HepG2 (cell line): Measurements from ENCODE around the gene PPP2R5B. TPM values are rescaled to one million over a fixed set of nuclear protein-coding genes. Genes with fewer than 3 reads are reported as not detected.

Experiments used
- ASH2L ChIP-seq: fragments of 300-600, 200-600 bp; sonication (generic); IDR thresholded peaks from 2 replicates; pipeline ENCODE4 v1.7.0; 2017; ENCODE audit warnings: low read depth, mild to moderate bottlenecking, moderate library complexity, mixed read lengths, low read length; ENCODE audit not compliant: insufficient read length
- DNMT3B ChIP-seq: conservative IDR thresholded peaks from 2 replicates; pipeline ENCODE4 v1.6.1; 2016; ENCODE audit warnings: missing biosample characterization, control low read depth
- GATAD2A ChIP-seq: IDR thresholded peaks from 2 replicates; pipeline ENCODE4 v1.6.1; 2016
- GPBP1L1 ChIP-seq: sonication (generic); formaldehyde crosslinking; IDR thresholded peaks from 2 replicates; pipeline ENCODE4 v1.5.0; 2020; ENCODE audit warnings: mild to moderate bottlenecking, missing genetic modification reagents
- HNF4G ChIP-seq, 2 experiments: sonication (generic) in 1 of 2; formaldehyde crosslinking in 1 of 2; IDR thresholded peaks; 2 replicates each; pipeline versions ENCODE4 v1.4.0 to v1.6.1; 2011 to 2020; ENCODE audit warnings: borderline replicate concordance in 2 of 2, low read depth in 2 of 2, mild to moderate bottlenecking in 2 of 2, low read length in 1 of 2, missing genetic modification reagents in 1 of 2, moderate library complexity in 1 of 2
- MAZ ChIP-seq, 2 experiments: sonication (generic) in 1 of 2; formaldehyde crosslinking in 1 of 2; IDR thresholded peaks; 2 replicates each; pipeline versions ENCODE4 v1.5.0 to v1.6.1; 2012 to 2020; ENCODE audit warnings: low read depth in 2 of 2, mild to moderate bottlenecking in 2 of 2, borderline replicate concordance in 1 of 2, improper control_type of control experiment in 1 of 2, low read length in 1 of 2, missing genetic modification reagents in 1 of 2, moderate library complexity in 1 of 2
- MEIS1 ChIP-seq: sonication (generic); formaldehyde crosslinking; IDR thresholded peaks from 2 replicates; pipeline ENCODE4 v1.9.0; 2021; ENCODE audit warnings: mild to moderate bottlenecking, missing genetic modification reagents, moderate library complexity, borderline replicate concordance
- PAF1 ChIP-seq: IDR thresholded peaks from 2 replicates; pipeline ENCODE4 v1.6.1; 2016; ENCODE audit warnings: missing genetic modification reagents, missing compliant biosample characterization
- PATZ1 ChIP-seq: sonication (generic); formaldehyde crosslinking; IDR thresholded peaks from 2 replicates; pipeline ENCODE4 v1.4.0; 2020; ENCODE audit warnings: missing genetic modification reagents
- TFE3 ChIP-seq: IDR thresholded peaks from 2 replicates; pipeline ENCODE4 v1.6.1; 2016
- polyA plus RNA-seq, 8 experiments: library from polyadenylated mRNA; depleted of rRNA in 3 of 8; stranded (reverse) in 7 of 8; unstranded in 1 of 8; fragments of >200 nt; fragmentation: Illumina TruSeq in 4 of 8; extraction: Trizol in 4 of 8; gene quantifications; 2 replicates each; pipeline versions ENCODE4 v1.2.1 to v1.2.3, GENCODE V29; 2011 to 2016; ENCODE audit warnings: low read depth in 4 of 8, missing spikeins in 1 of 8, mixed read lengths in 1 of 8; ENCODE audit not compliant: insufficient read depth in 1 of 8
- total RNA-seq, 5 experiments: library from RNA; depleted of rRNA; stranded (reverse); fragments of >200 nt; fragmentation: Illumina TruSeq; extraction: Trizol; gene quantifications; 2 replicates each; pipeline ENCODE4 v1.2.3, GENCODE V29; 2016; ENCODE audit warnings: low read depth in 1 of 5
- TF ChIP-seq, protein P1 (sequence below): sonication (generic); formaldehyde crosslinking; IDR thresholded peaks from 2 replicates; pipeline ENCODE4 v1.4.0; 2020; ENCODE audit warnings: missing genetic modification reagents, borderline replicate concordance
- TF ChIP-seq, protein P2 (sequence below), 2 experiments: fragments of 450-650 bp in 1 of 2; sonication (generic) in 1 of 2; formaldehyde crosslinking; IDR thresholded peaks; 2 replicates each; pipeline versions ENCODE4 v1.5.0 to v1.8.0; 2020 to 2022; ENCODE audit warnings: mild to moderate bottlenecking in 1 of 2, missing genetic modification reagents in 1 of 2
- TF ChIP-seq, protein P3 (sequence below): sonication (generic); formaldehyde crosslinking; IDR thresholded peaks from 2 replicates; pipeline ENCODE4 v1.4.0; 2020; ENCODE audit warnings: low read depth, missing genetic modification reagents

PPP2R5B gene
- total and polyA plus RNA-seq, 2 of the 13 experiments (the other 11 are each of a cell fraction or from before 2014, with no cell fraction given), result 2.3 to 8.3 TPM

DNA sequence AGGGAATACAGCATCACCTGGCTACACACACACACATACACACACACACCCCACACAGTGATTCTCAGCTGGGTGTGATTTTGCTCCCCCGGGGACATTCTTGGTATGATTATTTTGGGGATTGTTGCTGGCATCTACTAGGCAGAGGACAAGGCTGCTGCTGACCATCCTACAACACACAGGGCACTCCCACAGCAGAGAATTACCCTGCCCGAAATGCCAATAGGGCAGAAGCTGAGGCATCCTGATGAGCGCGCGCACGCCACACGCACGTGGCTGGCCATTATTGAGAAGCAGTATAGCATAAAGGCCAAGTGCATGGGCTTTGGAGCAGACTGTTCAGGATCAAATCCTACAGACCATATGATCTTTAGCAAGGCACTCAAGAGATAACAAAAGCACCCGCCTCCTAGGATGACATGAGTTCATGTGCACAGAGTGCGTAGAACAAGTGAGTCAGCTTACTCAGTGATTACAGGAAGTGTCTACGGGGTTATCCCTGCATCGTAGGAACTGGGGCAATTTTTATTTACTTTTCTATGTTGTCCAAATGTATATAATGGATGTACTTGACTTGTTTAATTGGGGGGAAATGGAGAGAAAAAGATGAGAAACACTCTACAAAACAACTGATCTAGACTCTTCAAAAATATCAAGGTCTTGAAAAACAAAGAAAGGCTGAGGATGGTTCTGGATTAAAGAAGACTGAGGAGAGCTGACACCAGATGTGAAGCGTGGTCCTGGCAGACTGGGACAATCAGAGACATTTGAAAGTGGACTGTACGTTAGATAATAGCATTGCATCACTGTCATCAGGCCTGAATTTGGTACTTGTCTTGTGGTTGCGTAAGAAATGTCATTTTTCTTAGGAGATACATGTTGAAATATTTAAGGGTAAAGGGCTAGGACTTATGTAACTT is 38.9 kb upstream of the PPP2R5B start (continued):
- TF ChIP-seq ASH2L, result no peak
- no peak for TF ChIP-seq MAZ (IDR thresholded peaks at IDR 0.05; ENCODE audit: borderline replicate concordance, low read depth, low read length)
- no peak for TF ChIP-seq MAZ (CRISPR knock-in tag; IDR thresholded peaks at IDR 0.05; ENCODE audit: low read depth)
- TF ChIP-seq GATAD2A (CRISPR knock-in tag), result peak; percentile 65
- TF ChIP-seq MEIS1 (CRISPR knock-in tag), result no peak; the same call in 1 of the 2 replicates
- TF ChIP-seq PATZ1, result peak; percentile 52
- TF ChIP-seq PAF1, result no peak
- TF ChIP-seq, protein P1, sequence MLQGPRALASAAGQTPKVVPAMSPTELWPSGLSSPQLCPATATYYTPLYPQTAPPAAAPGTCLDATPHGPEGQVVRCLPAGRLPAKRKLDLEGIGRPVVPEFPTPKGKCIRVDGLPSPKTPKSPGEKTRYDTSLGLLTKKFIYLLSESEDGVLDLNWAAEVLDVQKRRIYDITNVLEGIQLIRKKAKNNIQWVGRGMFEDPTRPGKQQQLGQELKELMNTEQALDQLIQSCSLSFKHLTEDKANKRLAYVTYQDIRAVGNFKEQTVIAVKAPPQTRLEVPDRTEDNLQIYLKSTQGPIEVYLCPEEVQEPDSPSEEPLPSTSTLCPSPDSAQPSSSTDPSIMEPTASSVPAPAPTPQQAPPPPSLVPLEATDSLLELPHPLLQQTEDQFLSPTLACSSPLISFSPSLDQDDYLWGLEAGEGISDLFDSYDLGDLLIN (CRISPR knock-in tag), result no peak
- TF ChIP-seq, protein P2, sequence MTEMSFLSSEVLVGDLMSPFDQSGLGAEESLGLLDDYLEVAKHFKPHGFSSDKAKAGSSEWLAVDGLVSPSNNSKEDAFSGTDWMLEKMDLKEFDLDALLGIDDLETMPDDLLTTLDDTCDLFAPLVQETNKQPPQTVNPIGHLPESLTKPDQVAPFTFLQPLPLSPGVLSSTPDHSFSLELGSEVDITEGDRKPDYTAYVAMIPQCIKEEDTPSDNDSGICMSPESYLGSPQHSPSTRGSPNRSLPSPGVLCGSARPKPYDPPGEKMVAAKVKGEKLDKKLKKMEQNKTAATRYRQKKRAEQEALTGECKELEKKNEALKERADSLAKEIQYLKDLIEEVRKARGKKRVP (CRISPR knock-in tag; IDR thresholded peaks at IDR 0.05), result peak in 1 of 2 experiments; percentile 86; a peak in 2 of 4 replicates
- no peak for TF ChIP-seq HNF4G (IDR thresholded peaks at IDR 0.05; ENCODE audit: borderline replicate concordance, low read depth, low read length)
- TF ChIP-seq HNF4G (CRISPR knock-in tag; IDR thresholded peaks at IDR 0.05; ENCODE audit: borderline replicate concordance, low read depth), result 0 out of 2 replicates have a peak, but pooled peaks have one; percentile 20
- TF ChIP-seq, protein P3, sequence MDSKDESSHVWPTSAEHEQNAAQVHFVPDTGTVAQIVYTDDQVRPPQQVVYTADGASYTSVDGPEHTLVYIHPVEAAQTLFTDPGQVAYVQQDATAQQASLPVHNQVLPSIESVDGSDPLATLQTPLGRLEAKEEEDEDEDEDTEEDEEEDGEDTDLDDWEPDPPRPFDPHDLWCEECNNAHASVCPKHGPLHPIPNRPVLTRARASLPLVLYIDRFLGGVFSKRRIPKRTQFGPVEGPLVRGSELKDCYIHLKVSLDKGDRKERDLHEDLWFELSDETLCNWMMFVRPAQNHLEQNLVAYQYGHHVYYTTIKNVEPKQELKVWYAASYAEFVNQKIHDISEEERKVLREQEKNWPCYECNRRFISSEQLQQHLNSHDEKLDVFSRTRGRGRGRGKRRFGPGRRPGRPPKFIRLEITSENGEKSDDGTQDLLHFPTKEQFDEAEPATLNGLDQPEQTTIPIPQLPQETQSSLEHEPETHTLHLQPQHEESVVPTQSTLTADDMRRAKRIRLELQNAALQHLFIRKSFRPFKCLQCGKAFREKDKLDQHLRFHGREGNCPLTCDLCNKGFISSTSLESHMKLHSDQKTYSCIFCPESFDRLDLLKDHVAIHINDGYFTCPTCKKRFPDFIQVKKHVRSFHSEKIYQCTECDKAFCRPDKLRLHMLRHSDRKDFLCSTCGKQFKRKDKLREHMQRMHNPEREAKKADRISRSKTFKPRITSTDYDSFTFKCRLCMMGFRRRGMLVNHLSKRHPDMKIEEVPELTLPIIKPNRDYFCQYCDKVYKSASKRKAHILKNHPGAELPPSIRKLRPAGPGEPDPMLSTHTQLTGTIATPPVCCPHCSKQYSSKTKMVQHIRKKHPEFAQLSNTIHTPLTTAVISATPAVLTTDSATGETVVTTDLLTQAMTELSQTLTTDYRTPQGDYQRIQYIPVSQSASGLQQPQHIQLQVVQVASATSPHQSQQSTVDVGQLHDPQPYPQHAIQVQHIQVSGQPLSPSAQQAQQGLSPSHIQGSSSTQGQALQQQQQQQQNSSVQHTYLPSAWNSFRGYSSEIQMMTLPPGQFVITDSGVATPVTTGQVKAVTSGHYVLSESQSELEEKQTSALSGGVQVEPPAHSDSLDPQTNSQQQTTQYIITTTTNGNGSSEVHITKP (CRISPR knock-in tag), result no peak
- TF ChIP-seq DNMT3B, result no peak
- TF ChIP-seq GPBP1L1 (CRISPR knock-in tag), result no peak
- peak; percentile 28; the same call in 1 of the 2 replicates for TF ChIP-seq TFE3 (CRISPR knock-in tag)
